ENCODE data around the gene CT45A8. TPM values are rescaled to one million over a fixed set of nuclear protein-coding genes. Genes with fewer than 3 reads are reported as not detected.

CT45A8 gene
- total and polyA plus RNA-seq, 9 of the 15 experiments (the other 6 are each of a cell fraction or from before 2014, with no cell fraction given) = 6.5 to 27.7 (median 9.6) TPM; not detected in 4

DNA sequence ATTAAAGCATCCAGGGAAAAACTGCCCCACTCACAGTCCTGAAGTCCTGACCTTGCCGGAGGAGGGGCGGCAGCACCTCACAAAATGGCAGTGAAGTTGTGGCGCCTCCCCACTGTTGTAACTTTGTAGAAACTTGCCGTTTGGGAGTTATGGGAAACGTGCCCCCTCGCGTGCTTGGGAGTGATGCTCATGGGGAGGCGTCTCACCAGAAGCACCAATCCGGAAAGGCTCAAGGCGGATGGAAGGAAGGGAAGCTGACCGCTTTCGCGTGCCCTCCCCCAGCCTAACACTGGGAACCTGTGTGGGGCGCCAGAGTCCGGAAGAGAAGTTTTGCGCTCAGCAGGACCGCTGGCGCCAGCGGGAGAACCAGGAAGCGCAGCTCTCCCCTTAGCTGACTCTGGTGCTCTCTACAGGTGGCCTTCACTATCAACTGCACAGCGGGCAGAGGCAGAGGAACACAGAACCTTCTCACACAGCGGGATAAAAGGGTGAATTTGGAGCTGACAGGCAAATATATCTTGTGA, 39.0 kb upstream of the CT45A8 start, which contains the start of the genes CT45A10 and SAGE1 (continued):
- TF ChIP-seq, protein P1, sequence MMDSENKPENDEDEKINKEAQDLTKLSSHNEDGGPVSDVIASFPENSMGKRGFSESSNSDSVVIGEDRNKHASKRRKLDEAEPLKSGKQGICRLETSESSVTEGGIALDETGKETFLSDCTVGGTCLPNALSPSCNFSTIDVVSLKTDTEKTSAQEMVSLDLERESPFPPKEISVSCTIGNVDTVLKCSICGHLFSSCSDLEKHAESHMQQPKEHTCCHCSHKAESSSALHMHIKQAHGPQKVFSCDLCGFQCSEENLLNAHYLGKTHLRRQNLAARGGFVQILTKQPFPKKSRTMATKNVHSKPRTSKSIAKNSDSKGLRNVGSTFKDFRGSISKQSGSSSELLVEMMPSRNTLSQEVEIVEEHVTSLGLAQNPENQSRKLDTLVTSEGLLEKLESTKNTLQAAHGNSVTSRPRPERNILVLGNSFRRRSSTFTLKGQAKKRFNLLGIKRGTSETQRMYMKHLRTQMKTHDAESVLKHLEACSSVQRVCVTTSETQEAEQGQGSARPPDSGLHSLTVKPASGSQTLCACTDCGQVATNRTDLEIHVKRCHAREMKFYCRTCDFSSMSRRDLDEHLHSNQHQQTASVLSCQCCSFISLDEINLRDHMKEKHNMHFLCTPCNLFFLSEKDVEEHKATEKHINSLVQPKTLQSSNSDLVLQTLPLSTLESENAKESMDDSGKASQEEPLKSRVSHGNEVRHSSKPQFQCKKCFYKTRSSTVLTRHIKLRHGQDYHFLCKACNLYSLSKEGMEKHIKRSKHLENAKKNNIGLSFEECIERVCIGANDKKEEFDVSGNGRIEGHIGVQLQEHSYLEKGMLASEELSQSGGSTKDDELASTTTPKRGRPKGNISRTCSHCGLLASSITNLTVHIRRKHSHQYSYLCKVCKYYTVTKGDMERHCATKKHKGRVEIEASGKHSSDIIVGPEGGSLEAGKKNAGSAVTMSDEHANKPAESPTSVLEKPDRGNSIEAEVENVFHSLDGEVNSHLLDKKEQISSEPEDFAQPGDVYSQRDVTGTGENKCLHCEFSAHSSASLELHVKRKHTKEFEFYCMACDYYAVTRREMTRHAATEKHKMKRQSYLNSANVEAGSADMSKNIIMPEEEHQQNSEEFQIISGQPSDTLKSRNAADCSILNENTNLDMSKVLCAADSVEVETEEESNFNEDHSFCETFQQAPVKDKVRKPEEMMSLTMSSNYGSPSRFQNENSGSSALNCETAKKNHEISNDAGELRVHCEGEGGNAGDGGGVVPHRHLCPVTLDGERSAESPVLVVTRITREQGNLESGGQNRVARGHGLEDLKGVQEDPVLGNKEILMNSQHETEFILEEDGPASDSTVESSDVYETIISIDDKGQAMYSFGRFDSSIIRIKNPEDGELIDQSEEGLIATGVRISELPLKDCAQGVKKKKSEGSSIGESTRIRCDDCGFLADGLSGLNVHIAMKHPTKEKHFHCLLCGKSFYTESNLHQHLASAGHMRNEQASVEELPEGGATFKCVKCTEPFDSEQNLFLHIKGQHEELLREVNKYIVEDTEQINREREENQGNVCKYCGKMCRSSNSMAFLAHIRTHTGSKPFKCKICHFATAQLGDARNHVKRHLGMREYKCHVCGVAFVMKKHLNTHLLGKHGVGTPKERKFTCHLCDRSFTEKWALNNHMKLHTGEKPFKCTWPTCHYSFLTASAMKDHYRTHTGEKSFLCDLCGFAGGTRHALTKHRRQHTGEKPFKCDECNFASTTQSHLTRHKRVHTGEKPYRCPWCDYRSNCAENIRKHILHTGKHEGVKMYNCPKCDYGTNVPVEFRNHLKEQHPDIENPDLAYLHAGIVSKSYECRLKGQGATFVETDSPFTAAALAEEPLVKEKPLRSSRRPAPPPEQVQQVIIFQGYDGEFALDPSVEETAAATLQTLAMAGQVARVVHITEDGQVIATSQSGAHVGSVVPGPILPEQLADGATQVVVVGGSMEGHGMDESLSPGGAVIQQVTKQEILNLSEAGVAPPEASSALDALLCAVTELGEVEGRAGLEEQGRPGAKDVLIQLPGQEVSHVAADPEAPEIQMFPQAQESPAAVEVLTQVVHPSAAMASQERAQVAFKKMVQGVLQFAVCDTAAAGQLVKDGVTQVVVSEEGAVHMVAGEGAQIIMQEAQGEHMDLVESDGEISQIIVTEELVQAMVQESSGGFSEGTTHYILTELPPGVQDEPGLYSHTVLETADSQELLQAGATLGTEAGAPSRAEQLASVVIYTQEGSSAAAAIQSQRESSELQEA (IDR thresholded peaks at IDR 0.05; ENCODE audit: low read depth) = no peak
- TF ChIP-seq SUPT5H (IDR thresholded peaks at IDR 0.05) = peak; percentile 83
- peak; percentile 97 for TF ChIP-seq ELF1 (tag; IDR thresholded peaks at IDR 0.05)
- TF ChIP-seq ZNF77 (CRISPR knock-in tag; IDR thresholded peaks at IDR 0.05) = no peak
- TF ChIP-seq DEAF1 (CRISPR knock-in tag; IDR thresholded peaks at IDR 0.05) = no peak
- TF ChIP-seq ZSCAN32 (CRISPR knock-in tag; IDR thresholded peaks at IDR 0.05) = no peak
- no peak for TF ChIP-seq BACH1 (tag; IDR thresholded peaks at IDR 0.05)
- peak; percentile 11 to 63; a peak in 1 of 4 replicates for TF ChIP-seq TRIM24 (IDR thresholded peaks at IDR 0.05)
- TF ChIP-seq MYNN (IDR thresholded peaks at IDR 0.05) = peak; percentile 60; the same call in 1 of the 2 replicates
- TF ChIP-seq MYNN (CRISPR knock-in tag; IDR thresholded peaks at IDR 0.05) = no peak
- 0 out of 2 replicates have a peak, but pooled peaks have one; percentile 19 for TF ChIP-seq CC2D1A (IDR thresholded peaks at IDR 0.05)
- TF ChIP-seq, protein P2, sequence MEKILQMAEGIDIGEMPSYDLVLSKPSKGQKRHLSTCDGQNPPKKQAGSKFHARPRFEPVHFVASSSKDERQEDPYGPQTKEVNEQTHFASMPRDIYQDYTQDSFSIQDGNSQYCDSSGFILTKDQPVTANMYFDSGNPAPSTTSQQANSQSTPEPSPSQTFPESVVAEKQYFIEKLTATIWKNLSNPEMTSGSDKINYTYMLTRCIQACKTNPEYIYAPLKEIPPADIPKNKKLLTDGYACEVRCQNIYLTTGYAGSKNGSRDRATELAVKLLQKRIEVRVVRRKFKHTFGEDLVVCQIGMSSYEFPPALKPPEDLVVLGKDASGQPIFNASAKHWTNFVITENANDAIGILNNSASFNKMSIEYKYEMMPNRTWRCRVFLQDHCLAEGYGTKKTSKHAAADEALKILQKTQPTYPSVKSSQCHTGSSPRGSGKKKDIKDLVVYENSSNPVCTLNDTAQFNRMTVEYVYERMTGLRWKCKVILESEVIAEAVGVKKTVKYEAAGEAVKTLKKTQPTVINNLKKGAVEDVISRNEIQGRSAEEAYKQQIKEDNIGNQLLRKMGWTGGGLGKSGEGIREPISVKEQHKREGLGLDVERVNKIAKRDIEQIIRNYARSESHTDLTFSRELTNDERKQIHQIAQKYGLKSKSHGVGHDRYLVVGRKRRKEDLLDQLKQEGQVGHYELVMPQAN (IDR thresholded peaks at IDR 0.05; ENCODE audit: borderline replicate concordance) = no peak
- no peak for TF ChIP-seq GABPB2 (CRISPR knock-in tag; conservative IDR thresholded peaks at IDR 0.05)
- peak; percentile 78 for TF ChIP-seq E2F8 (IDR thresholded peaks at IDR 0.05; ENCODE audit: low read depth, partially characterized antibody)
- TF ChIP-seq C11orf30 (IDR thresholded peaks at IDR 0.05; ENCODE audit: low read depth) = no peak
